Measurements from ENCODE around the gene MIA2.

MIA2 gene

GRCh38 chr14:39384177-39384576 is 150.5 kb downstream of the MIA2 start:
- DNase-seq (ENCODE audit: low read depth) = no peak

- DNase-seq (ENCODE audit: low read depth) = no peak
Measured at GRCh38 chr14:39393289-39393688, 159.6 kb downstream of the MIA2 start.

DNA sequence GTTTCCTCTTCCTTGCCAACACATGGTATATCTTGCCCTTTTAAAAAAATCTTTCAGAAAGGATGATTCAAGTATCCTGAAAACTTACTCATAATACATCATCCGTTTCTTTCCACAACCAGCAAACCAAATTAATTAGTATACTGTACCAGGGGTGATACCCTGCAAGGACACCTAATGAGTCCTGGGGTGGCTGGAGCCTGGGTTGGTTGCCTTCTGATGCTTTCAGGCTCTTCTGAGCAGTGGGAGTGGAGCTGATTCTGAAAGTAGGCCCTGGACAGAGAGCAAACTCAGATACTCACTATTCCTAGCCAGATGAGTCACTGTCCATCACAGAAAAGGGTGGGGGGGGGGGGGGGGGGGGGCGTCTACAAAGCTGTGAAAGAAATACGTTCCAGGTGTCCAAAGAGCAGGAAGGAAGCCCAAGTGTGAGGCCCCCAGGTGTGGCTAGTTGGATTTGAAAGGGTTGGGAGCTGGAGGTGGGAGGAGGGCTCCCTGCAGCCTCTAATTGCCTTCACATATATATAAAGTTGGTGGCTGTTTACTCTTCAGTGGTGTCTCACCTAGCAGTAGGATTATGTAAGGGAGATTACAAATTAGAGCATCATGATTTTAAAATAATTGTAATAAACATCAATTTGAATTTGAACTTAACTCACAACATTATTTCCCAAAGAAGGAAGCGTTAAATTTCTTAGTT is 162.0 kb downstream of the MIA2 start:
- no peak for DNase-seq (ENCODE audit: low read depth)

GRCh38 chr14:39396448-39396847 is 162.7 kb downstream of the MIA2 start:
- DNase-seq (ENCODE audit: low read depth) = no peak

GRCh38 chr14:39398382-39398781 is 164.7 kb downstream of the MIA2 start:
- no peak for DNase-seq (ENCODE audit: low read depth)

- no peak for DNase-seq (ENCODE audit: low read depth)
Measured at GRCh38 chr14:39406560-39406959, 172.8 kb downstream of the MIA2 start.

GRCh38 chr14:39416072-39416471 is 182.4 kb downstream of the MIA2 start:
- no peak for DNase-seq (ENCODE audit: low read depth)

DNA sequence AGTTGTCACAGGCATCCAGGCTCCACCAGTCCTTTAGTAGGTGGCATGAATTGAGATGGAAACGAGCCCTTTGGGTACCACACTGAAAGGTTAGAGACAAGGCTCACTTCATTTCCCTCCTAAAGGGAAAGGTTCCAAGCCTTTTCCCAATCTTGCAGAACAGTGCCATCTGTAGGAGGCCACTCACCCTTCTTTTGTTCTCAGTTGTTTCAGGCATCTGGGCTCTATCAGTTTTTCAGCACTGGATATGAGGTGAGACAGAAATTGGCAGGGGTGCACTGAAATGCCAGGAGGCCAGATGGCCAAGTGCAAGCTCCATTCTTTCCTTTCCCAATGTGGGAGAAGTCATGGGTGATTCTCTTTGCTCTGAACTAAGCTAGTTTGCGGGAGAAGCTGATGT is 183.3 kb downstream of the MIA2 start:
- DNase-seq (ENCODE audit: low read depth) = no peak

GRCh38 chr14:39419272-39419671 is 185.6 kb downstream of the MIA2 start:
- DNase-seq (ENCODE audit: low read depth) = no peak

GRCh38 chr14:39422243-39422642 is 188.5 kb downstream of the MIA2 start:
- no peak for DNase-seq (ENCODE audit: low read depth)

- no peak for DNase-seq (ENCODE audit: low read depth)
Measured at GRCh38 chr14:39423793-39424192, 190.1 kb downstream of the MIA2 start.

DNA sequence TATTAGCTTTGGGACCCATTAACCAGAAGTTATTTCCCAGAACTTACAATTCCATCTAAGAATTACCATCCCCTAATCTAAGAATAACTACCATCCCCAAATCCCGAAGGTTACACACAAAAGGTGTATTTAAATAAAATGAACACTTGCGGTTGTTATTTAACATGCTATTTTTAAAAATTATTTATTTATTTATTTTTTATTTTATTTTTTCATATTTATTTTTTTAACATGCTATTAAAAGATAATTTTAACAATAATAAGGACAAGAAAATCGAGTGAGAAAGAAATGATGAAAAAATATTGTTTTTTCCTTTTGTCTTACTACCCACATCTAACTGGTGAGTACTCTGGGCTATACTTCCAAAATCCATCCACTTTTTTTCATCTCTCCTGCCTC is 192.2 kb downstream of the MIA2 start:
- no peak for DNase-seq (ENCODE audit: low read depth)

DNA sequence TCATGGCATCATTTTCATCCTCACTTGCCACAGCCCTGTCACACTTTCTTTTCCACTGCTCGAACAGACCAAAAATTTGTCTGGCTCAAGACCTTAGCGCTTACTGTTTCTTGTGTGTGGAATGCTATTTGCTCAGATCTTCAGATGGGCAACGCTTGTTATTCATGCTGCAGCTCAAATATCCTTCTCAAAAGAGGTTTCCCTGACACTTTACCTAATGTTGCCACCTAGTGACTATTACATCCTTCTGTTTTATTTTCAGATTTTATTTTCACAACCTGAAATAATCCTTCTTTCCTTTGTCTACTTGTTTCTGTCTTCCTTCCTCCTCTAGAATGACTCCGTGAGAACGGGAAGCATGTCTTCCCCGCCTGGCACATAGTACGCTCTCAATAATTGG is 192.9 kb downstream of the MIA2 start:
- no peak for DNase-seq (ENCODE audit: low read depth)

DNA sequence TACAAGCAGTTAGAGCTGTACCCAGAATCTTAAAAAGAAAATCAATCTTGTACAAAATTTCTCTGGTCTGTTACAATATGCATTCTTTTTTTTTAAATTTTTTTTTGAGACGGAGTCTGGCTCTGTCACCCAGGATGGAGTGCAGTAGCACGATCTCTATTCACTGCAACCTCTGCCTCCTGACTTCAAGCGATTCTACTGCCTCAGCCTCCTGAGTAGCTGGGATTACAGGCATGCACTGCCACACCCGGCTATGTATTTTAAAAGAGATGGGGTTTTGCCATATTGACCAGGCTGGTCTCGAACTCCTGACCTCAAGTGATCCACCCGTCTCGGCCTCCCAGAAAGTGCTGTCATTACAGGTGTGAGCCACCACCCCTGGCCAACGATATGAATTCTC is 194.4 kb downstream of the MIA2 start:
- DNase-seq (ENCODE audit: low read depth) = no peak

GRCh38 chr14:39430762-39431415 is 197.2 kb downstream of the MIA2 start:
- no peak for DNase-seq (ENCODE audit: low read depth)

DNA sequence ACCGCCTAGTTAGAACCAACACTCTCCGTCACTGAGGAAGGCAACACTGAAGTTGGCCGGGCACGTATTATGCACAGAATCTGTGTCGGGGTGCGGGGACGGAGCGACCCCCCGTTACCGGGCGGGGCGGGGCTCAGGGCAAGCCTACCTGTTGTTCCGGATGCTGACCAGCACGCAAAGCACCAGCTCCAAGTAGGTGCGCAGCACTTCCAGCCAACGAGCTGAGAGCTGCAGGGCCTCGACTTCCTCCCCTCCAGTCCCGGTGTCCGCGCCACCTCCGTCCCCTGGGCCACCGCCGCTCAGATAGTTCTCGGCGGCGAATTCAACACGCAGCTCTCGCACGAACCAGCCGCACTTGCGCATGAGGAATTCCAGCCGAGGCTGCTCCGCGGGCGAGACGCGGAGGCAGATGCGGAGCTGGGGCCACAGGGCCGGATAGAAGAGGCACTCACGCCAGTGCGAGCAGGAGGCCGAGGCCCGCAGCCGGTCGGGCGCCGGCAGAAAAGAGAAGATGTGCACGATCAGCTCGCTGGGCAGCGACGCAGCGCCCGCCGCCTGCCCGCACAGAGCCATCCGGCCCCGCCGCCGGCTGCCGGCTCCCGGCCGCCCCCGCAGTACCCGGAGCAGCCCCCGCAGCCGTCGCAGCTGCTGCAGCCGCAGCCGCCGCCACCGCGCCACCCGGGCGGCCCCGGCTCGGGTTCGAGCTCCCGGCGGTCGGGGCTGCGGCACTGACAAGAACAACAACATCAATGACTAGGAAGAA is 197.9 kb downstream of the MIA2 start:
- no peak for DNase-seq (ENCODE audit: low read depth)

- peak; percentile 68 for DNase-seq (ENCODE audit: low read depth)
Measured at GRCh38 chr14:39432179-39432618, 198.5 kb downstream of the MIA2 start, which contains the start of gene FBXO33. TSS of gene FBXO33 (minus strand) at chr14:39432433. CDS start at chr14:39432162, 271 bp downstream.

- peak; percentile 18 for DNase-seq (ENCODE audit: low read depth)
Measured at GRCh38 chr14:39432619-39433451, 199.1 kb downstream of the MIA2 start.

DNA sequence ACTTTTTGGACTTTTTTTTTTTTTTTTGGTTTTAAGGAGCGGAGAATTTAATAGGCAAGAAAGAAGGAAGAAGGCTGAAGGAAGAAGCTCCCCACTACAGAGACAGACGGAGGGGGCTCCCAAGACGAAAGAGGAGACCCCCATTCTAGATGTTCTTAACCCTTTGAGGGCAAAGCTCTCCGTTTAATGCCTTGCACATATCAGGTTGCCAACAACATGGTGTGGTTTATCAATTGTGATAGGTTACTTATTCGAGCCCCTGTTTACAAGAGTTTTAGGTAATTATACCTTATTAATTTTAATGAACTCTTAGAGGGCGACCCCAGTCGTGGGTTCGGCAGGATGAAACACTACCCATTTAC is 199.7 kb downstream of the MIA2 start:
- DNase-seq (ENCODE audit: low read depth) = no peak

DNA sequence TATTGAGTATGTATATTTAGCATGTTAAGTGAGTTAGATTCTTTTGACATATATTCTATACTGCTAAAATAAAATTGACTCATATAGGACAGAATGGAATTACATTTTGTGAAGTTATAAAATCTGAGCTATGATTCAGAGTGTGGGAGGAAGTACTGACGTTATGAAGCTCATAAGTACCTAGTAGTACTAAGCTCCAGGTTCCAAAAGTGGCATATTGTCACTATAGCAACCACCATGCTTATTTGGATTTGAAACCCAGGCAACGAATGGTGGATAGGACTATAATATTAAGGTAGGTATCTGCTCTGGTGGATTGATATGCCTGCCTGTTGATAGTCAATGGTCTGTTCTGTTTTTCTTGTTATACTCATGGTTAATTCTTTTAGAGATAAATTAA is 200.7 kb downstream of the MIA2 start:
- DNase-seq (ENCODE audit: low read depth) = no peak

DNA sequence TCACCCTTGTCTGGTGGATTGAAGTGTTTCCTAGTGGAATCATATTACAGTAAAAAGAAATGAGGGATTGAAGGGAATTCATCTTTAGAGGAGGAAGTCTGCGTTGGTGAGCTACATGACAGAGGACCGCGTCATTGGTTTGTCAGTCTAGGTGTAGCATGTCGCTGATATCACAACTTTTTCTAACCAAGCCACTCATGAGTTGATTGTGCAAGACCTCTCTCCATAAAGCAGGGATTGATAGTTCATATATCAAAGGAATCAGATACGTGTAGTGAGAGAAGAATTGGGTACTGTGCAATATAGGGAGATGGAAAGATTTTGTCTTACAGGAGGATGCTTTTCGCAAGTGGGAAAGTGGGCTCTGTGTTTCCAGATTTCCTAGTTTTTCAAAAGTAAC is 201.5 kb downstream of the MIA2 start:
- DNase-seq (ENCODE audit: low read depth) = no peak
